Measurements from ENCODE around the gene RAF1. TPM values are rescaled to one million over a fixed set of nuclear protein-coding genes. Genes with fewer than 3 reads are reported as not detected.

RAF1 gene
- total and polyA plus RNA-seq, 2 donors (not counting 3 experiments of a cell fraction or from before 2014, with no cell fraction given), result 73.8 to 86.2 TPM

GRCh38 chr3:12656850-12657249, 7.1 kb downstream of the RAF1 start:
- no peaks in the 10 kb centered on the region for H3K9me3 ChIP-seq (replicated peaks; ENCODE audit: control insufficient read depth, insufficient read depth, low read length)
- no peaks in the 10 kb centered on the region for H3K27me3 ChIP-seq (ENCODE audit: control insufficient read depth in 2 of 2, insufficient read depth in 2 of 2, low read length in 2 of 2)
- FAIRE-seq (no peak), DNase-seq (ENCODE audit: low read depth, low spot score) (no peak)
- no peak overlapping the region for H2AFZ ChIP-seq (ENCODE audit: low read depth, low read length)
- BruUV-seq (replicated peaks), result no TSS peak
- ChIA-PET CTCF (no interaction called here), POLR2A (no interaction called here)
- no peak overlapping the region for H3K27ac ChIP-seq (ENCODE audit: insufficient read depth, low read depth, low read length)
- peaks cover 2% of the 10 kb centered on the region for H3K9me1 ChIP-seq (replicated peaks; ENCODE audit: control insufficient read depth, extremely low read depth, insufficient read depth, low read length)
- no peaks in the 10 kb centered on the region for H3K36me3 ChIP-seq (ENCODE audit: control insufficient read depth in 2 of 2, extremely low read depth in 1 of 2, insufficient read depth in 2 of 2, low read length in 2 of 2)
- H3K4me1 ChIP-seq (ENCODE audit: control insufficient read depth, extremely low read depth, insufficient read depth, low read length), result peaks cover 11% of the 10 kb centered on the region
- H3K9ac ChIP-seq (replicated peaks; ENCODE audit: extremely low read depth, insufficient read depth, low read length), result no peak overlapping the region
- intact Hi-C loops (cut with micrococcal nuclease) (no loop called here), dilution Hi-C loops (cut with MboI; ENCODE audit: extremely low pct_ligation_motif_present, low sequenced_read_pairs) (no loop called here)
- H4K20me1 ChIP-seq (replicated peaks; ENCODE audit: control insufficient read depth, extremely low read depth, insufficient read depth, low read length), result peaks cover 7% of the 10 kb centered on the region
- no peak overlapping the region for H3K4me2 ChIP-seq (ENCODE audit: insufficient read depth, low read length)
- TF ChIP-seq FOS (IDR thresholded peaks at IDR 0.05; ENCODE audit: borderline replicate concordance, insufficient read depth, low read length) (no peak), JUN (IDR thresholded peaks at IDR 0.05; ENCODE audit: borderline replicate concordance, insufficient read depth, insufficient read length, low read depth) (no peak), GATA2 (IDR thresholded peaks at IDR 0.05; ENCODE audit: insufficient read depth, insufficient read length, low read depth, low read length) (no peak), MYC (IDR thresholded peaks at IDR 0.05; ENCODE audit: low read depth, low read length) (no peak), EZH2 (IDR thresholded peaks at IDR 0.05; ENCODE audit: borderline replicate concordance, low read depth, low read length, severe bottlenecking) (no peak), CTCF (IDR thresholded peaks at IDR 0.05; ENCODE audit: extremely low read depth in 1 of 2, insufficient read depth in 1 of 2, low read depth in 1 of 2, low read length in 2 of 2) (no peak), POLR2AphosphoS5 (IDR thresholded peaks at IDR 0.05; ENCODE audit: insufficient read depth, low read depth, low read length) (no peak), MAX (IDR thresholded peaks at IDR 0.05; ENCODE audit: insufficient read depth, insufficient read length) (no peak), POLR2A (IDR thresholded peaks at IDR 0.05; ENCODE audit: low read depth, low read length) (no peak)
- H3K4me3 ChIP-seq (replicated peaks in 1 of 3; ENCODE audit: insufficient read depth in 1 of 3, low read depth in 1 of 3, low read length in 3 of 3), result no peak overlapping the region
- H3K79me2 ChIP-seq (ENCODE audit: control insufficient read depth, insufficient read depth, low read length), result peaks cover 100% of the 10 kb centered on the region

All from endothelial cell of umbilical vein (primary cell).